VCaP (cell line): ENCODE data around the gene IL10RA.

Experiments
- H3K27ac ChIP-seq: fragments of 450-650 bp; 2 replicates; pipeline ENCODE4 v1.5.1; 2017
- TF ChIP-seq, protein P1 (sequence below): fragments of 450-650 bp; conservative IDR thresholded peaks from 2 replicates; pipeline ENCODE4 v1.5.1; 2017; ENCODE audit warnings: mild to moderate bottlenecking, moderate library complexity

Gene IL10RA

DNA sequence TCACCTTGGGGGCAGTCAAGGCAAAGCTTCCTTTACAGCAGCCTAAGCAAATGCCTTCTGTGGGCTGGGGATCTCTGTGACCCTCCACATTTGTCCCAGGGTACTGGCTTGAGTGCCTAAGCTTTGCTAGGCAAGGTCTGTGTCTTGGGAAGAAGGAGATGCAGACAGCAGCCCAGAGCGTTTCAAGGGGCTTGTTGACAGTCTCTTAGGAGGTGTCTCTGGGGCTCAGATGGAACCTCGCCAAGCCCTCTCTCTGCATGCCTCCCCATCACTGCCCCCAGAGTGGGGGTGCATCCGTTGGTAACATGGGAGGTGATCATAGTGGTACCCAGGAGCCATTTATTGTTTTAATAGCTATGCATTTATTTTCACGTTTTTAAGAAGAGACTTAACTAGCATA is 61.6 kb downstream of the IL10RA start:
- no peak overlapping the region for H3K27ac ChIP-seq
- TF ChIP-seq, protein P1, sequence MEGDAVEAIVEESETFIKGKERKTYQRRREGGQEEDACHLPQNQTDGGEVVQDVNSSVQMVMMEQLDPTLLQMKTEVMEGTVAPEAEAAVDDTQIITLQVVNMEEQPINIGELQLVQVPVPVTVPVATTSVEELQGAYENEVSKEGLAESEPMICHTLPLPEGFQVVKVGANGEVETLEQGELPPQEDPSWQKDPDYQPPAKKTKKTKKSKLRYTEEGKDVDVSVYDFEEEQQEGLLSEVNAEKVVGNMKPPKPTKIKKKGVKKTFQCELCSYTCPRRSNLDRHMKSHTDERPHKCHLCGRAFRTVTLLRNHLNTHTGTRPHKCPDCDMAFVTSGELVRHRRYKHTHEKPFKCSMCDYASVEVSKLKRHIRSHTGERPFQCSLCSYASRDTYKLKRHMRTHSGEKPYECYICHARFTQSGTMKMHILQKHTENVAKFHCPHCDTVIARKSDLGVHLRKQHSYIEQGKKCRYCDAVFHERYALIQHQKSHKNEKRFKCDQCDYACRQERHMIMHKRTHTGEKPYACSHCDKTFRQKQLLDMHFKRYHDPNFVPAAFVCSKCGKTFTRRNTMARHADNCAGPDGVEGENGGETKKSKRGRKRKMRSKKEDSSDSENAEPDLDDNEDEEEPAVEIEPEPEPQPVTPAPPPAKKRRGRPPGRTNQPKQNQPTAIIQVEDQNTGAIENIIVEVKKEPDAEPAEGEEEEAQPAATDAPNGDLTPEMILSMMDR = no peak

DNA sequence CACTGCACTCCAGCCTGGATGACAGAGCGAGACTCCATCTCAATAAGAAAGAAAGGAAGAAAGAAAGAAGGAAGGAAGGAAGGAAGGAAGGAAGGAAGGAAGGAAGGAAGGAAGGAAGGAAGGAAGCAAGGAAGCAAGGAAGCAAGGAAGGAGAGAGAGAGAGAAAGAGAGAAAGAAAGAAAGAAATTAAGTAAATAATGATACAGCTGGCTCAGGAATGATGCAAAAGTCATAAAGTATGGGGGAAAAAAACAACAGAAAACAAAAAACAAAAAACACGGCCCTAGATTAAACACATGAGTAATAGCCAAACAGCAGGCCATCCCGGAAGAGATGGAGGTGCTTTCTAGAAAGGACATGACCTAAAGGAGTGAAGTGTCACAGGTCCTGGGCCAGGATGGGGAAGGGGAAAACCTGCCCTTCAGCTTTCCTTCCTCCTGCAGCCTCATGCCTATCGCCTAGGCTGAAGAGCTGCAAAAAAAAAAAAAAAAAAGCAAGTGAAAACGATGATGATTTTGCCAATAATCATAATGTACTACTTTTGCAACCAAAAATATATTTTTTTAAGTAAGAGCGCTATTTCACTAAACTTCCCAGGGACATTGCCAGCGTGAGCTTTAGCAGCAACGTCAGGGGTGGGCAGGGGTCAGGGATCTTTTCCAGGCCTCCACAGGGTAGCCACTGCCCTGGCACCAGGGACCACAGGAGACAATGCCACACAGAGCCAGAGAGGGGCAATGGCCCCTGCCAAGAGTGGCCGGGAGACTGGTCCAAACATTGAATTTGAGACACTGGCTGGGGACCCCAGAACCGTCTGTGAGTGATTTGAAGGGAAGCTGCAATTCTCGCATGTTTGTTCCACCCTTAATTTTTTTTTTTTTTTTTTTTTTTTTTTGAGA is 62.5 kb downstream of the IL10RA start:
- TF ChIP-seq, protein P1 = no peak
- H3K27ac ChIP-seq = no peak overlapping the region

DNA sequence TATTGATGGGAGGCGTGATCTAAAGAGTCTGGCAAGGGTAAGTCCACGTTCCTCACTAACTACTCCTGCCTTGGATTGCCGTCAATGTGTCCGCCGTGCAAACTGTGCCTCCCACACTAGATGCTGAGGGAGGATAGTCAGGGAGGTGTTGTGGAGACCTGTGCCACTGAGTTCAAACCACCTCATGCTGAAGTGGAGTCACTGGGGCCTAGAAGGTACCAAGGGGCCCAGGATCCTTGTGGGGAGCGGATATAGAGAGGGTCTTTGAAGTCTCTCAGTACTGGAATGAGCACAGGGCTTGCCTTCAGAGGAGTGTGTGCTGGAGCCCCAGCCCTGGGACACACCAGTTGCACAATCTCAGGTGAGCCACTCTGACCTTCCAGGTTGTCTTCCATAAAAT is 63.6 kb downstream of the IL10RA start:
- TF ChIP-seq, protein P1 = no peak
- no peak overlapping the region for H3K27ac ChIP-seq

DNA sequence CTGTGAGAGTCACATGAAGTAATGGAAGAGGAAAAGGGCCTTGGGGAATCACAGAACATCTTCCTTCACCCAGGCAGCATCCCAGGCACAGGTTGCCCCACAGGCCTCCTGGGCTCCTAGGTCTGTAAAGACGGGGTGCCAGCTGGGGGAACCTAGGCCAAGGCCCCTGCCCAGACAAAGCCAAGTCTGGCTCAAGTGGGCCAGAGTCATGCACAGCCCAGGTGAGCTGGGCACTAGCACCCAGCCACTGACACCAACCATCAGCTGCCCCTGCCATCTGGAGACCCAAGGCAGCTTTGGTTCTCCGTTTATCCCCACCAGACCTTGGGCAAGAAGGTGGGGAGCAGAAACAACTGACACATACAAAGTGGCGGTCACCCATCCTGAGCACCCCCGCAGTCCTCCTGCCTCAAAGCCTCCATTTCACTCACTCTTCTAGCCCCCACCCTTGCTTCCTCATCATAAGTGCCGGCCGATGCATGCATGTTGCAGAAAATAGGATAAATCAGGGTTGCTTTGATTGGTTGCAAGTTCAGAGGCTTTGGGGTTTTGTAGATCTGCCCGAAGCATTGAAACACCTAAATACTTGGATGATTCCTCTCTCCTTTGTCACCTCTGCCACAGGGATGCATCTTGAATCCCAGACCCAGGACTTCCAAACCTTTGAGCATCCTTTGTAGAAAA is 64.2 kb downstream of the IL10RA start:
- no peak overlapping the region for H3K27ac ChIP-seq
- TF ChIP-seq, protein P1 = no peak
